Suprapubic skin (tissue), 4 donors: Measurements from ENCODE around the gene GRID1.

Experiments
- POLR2A ChIP-seq, 2 donors: fragments of 450-650 bp; IDR thresholded peaks; one replicate each; pipeline ENCODE4 v1.6.1; 2017; ENCODE audit warnings: antibody characterized with exemption in 2 of 2, mild to moderate bottlenecking in 2 of 2, moderate library complexity in 2 of 2
- POLR2AphosphoS5 ChIP-seq, 3 donors: sonication (generic); formaldehyde crosslinking; IDR thresholded peaks; one replicate each; pipeline ENCODE4 v1.6.1; 2017; ENCODE audit warnings: antibody characterized with exemption in 3 of 3
- TF ChIP-seq, protein P1 (sequence below), 2 donors: fragments of 200-600 bp in 1 of 2; fragments of 450-650 bp in 1 of 2; sonication (generic) in 1 of 2; IDR thresholded peaks; one replicate each; pipeline ENCODE4 v1.5.1; 2016 to 2019; ENCODE audit warnings: antibody characterized with exemption in 2 of 2, mild to moderate bottlenecking in 1 of 2, moderate library complexity in 1 of 2

DNA sequence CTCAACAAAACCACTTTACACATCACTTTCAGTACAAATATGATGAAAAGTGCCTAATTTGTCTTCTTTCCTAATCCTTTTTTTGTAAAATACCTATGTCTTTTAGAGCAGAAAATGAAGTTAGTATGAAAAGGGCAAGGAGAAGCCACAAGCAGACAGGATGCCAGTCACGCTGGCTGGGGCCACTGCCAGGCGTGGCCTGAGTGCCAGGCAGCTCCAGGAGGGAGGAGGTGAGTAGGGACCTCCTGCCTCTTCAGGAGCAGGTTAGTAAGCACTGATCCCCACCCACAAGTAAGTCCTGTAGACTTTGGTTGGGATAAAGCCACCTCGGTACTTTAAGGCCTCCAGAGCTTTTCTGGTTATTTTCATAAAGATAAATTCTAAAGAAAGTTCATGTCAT, 432.0 kb downstream of the GRID1 start:
- TF ChIP-seq, protein P1, sequence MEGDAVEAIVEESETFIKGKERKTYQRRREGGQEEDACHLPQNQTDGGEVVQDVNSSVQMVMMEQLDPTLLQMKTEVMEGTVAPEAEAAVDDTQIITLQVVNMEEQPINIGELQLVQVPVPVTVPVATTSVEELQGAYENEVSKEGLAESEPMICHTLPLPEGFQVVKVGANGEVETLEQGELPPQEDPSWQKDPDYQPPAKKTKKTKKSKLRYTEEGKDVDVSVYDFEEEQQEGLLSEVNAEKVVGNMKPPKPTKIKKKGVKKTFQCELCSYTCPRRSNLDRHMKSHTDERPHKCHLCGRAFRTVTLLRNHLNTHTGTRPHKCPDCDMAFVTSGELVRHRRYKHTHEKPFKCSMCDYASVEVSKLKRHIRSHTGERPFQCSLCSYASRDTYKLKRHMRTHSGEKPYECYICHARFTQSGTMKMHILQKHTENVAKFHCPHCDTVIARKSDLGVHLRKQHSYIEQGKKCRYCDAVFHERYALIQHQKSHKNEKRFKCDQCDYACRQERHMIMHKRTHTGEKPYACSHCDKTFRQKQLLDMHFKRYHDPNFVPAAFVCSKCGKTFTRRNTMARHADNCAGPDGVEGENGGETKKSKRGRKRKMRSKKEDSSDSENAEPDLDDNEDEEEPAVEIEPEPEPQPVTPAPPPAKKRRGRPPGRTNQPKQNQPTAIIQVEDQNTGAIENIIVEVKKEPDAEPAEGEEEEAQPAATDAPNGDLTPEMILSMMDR (IDR thresholded peaks at IDR 0.05): no peak
- TF ChIP-seq POLR2A (IDR thresholded peaks at IDR 0.05) (no peak), POLR2AphosphoS5 (IDR thresholded peaks at IDR 0.05) (no peak)
